Right lobe of liver (tissue), 4 donors: ENCODE data around the gene UBAC2.

Experiments used
- POLR2A ChIP-seq: fragments of 450-650 bp; IDR thresholded peaks from one replicate; pipeline ENCODE4 v1.6.1; 2017; ENCODE audit warnings: antibody characterized with exemption, mild to moderate bottlenecking
- TF ChIP-seq, protein P1 (sequence below), 4 donors: fragments of 200-600 bp in 3 of 4; fragments of 450-650 bp in 1 of 4; IDR thresholded peaks; one replicate each; pipeline versions ENCODE4 v1.5.1 to v1.8.0; 2016 to 2022; ENCODE audit warnings: antibody characterized with exemption in 4 of 4, mild to moderate bottlenecking in 2 of 4
- donor health status: DM: no; HTN: no; CAD: no.
- donor health status: DM: no; HTN: no; CAD: no.
- donor health status: DM: no; HTN: yes; CAD: no.

DNA sequence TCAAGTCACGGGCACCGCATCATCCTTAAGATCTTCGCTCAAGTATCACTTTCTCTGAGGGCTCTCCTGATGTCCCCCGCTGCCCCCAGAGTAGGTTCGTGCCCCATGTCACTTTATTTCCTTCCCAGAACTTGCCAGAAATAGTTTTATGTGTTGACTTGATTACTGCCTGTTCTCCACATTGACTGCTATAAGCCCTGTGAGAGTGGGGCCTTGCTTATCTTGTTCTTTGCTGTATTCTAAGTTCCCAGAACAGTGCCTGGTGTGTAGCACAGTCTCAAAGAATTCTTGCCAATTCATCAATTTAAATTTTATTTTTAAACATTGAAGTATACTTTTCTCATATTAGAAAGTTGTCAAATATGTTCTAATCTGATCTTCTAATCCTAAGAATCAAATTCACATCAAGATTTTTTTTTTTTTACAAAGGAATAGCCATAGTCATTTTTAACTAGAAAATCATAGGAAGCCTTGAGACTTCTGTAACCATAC is 138.6 kb downstream of the UBAC2 start:
- TF ChIP-seq, protein P1, sequence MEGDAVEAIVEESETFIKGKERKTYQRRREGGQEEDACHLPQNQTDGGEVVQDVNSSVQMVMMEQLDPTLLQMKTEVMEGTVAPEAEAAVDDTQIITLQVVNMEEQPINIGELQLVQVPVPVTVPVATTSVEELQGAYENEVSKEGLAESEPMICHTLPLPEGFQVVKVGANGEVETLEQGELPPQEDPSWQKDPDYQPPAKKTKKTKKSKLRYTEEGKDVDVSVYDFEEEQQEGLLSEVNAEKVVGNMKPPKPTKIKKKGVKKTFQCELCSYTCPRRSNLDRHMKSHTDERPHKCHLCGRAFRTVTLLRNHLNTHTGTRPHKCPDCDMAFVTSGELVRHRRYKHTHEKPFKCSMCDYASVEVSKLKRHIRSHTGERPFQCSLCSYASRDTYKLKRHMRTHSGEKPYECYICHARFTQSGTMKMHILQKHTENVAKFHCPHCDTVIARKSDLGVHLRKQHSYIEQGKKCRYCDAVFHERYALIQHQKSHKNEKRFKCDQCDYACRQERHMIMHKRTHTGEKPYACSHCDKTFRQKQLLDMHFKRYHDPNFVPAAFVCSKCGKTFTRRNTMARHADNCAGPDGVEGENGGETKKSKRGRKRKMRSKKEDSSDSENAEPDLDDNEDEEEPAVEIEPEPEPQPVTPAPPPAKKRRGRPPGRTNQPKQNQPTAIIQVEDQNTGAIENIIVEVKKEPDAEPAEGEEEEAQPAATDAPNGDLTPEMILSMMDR (IDR thresholded peaks at IDR 0.05): no peak
- no peak for TF ChIP-seq POLR2A
